Spleen (tissue), 11 donors: ENCODE measurements around the gene SLC35F1. TPM values are rescaled to one million over a fixed set of nuclear protein-coding genes. Genes with fewer than 3 reads are reported as not detected.

Source experiments
- DNase-seq: peaks from one replicate; pipeline ENCODE4 v3.0.0-alpha.2; 2020
- H3K27ac ChIP-seq, 8 donors: fragments of 200-600 bp; sonication (generic) in 7 of 8; 1 replicate in 4 of 8; 2 replicates in 4 of 8; pipeline versions ENCODE4 v1.5.0 to v1.8.0; 2016 to 2021; ENCODE audit warnings: inconsistent platforms in 4 of 8, mild to moderate bottlenecking in 4 of 8, moderate library complexity in 1 of 8
- H3K27me3 ChIP-seq, 7 donors: fragments of 200-600 bp; sonication (generic) in 6 of 7; replicated peaks in 1 of 7; 1 replicate in 4 of 7; 2 replicates in 3 of 7; pipeline versions ENCODE4 v1.5.0 to v1.8.0; 2016 to 2021; ENCODE audit warnings: inconsistent platforms in 3 of 7, mild to moderate bottlenecking in 1 of 7
- H3K36me3 ChIP-seq, 6 donors: fragments of 200-600 bp; sonication (generic) in 5 of 6; 1 replicate in 4 of 6; 2 replicates in 2 of 6; pipeline versions ENCODE4 v1.5.0 to v1.8.0; 2016 to 2021; ENCODE audit warnings: inconsistent platforms in 2 of 6
- H3K4me1 ChIP-seq, 6 donors: fragments of 200-600 bp; sonication (generic) in 5 of 6; 1 replicate in 3 of 6; 2 replicates in 3 of 6; pipeline versions ENCODE4 v1.5.0 to v1.8.0; 2016 to 2021; ENCODE audit warnings: inconsistent platforms in 3 of 6
- H3K4me3 ChIP-seq, 8 donors: fragments of 200-600 bp; sonication (generic) in 7 of 8; 1 replicate in 4 of 8; 2 replicates in 4 of 8; pipeline versions ENCODE4 v1.5.0 to v1.8.0; 2016 to 2021; ENCODE audit warnings: inconsistent platforms in 4 of 8, mild to moderate bottlenecking in 4 of 8, moderate library complexity in 2 of 8
- H3K9me3 ChIP-seq, 8 donors: fragments of 200-600 bp; sonication (generic) in 7 of 8; 1 replicate in 4 of 8; 2 replicates in 4 of 8; pipeline versions ENCODE4 v1.5.0 to v1.8.0; 2016 to 2021; ENCODE audit warnings: inconsistent platforms in 4 of 8
- CTCF ChIP-seq, 11 experiments: fragments of 200-600 bp in 7 of 11; fragments of 450-650 bp in 4 of 11; sonication (generic) in 4 of 11; IDR thresholded peaks in 8 of 11; conservative IDR thresholded peaks in 3 of 11; 1 replicate in 7 of 11; 2 replicates in 4 of 11; pipeline versions ENCODE4 v1.4.0 to v1.8.0; 2016 to 2021; ENCODE audit warnings: antibody characterized with exemption in 11 of 11, inconsistent platforms in 4 of 11, mild to moderate bottlenecking in 1 of 11
- POLR2A ChIP-seq, 3 donors: fragments of 450-650 bp; IDR thresholded peaks; one replicate each; pipeline ENCODE4 v1.5.1; 2017; ENCODE audit warnings: antibody characterized with exemption in 3 of 3, mild to moderate bottlenecking in 1 of 3
- POLR2AphosphoS5 ChIP-seq, 3 donors: sonication (generic); formaldehyde crosslinking; IDR thresholded peaks; one replicate each; pipeline ENCODE4 v1.5.1; 2017; ENCODE audit warnings: antibody characterized with exemption in 3 of 3
- WGBS, 5 donors: extraction: QIAGEN DNeasy Blood & Tissue Kit in 3 of 5; methylation state at CpG; one replicate each; pipeline versions ENCODE4 v1.1.5 to v1.1.7; 2013 to 2018; 5-methylcytosine and 5-hydroxymethylcytosine counted together
- intact Hi-C: fragments of 100-400 bp; cut with DNase I; formaldehyde crosslinking; loops from one replicate; pipeline ENCODE4 v1.15.0; 2023; ENCODE audit warnings: low total_unique reads
- polyA plus RNA-seq, 3 donors: library from polyadenylated mRNA; stranded (reverse); fragments of 200-250 nt; gene quantifications; one replicate each; pipeline ENCODE4 v1.2.1, GENCODE V29; 2013
- total RNA-seq, 7 donors: library from RNA; depleted of rRNA in 3 of 7; stranded (reverse); fragments of >200 nt in 3 of 7; fragmentation: NEBNext Ultra II Directional in 4 of 7; extraction: Animal tissue kit (Norgen Biotek cat#: 25700) in 4 of 7; gene quantifications; one replicate each; pipeline versions ENCODE4 v1.1.0 to v1.2.1, GENCODE V29; 2016 to 2021
- donor health status: healthy with polysubstance abuse.
- donor health status: DM: no; HTN: no; CAD: no; lungs with moderate emphysema.
- donor health status: DM: no; HTN: no; CAD: no.
- donor health status: Bipolar disorder and iron deficiency.
- donor health status: healthy.
- donor health status: DM: no; HTN: no; CAD: no.
- donor health status: DM: yes; HTN: yes; CAD: no.

The SLC35F1 gene
- total and polyA plus RNA-seq, 10 donors: 0.13 to 4.0 (median 1.6) TPM

- H3K27me3 ChIP-seq: no peaks in the 10 kb centered on the region
- WGBS, 5 donors: 62 to 88% (median 76%) methylated on average over 1 of the region's 1 CpG
Observed at GRCh38 chr6:118179048-118179447, 272.0 kb downstream of the SLC35F1 start.

GRCh38 chr6:118186672-118187567, 279.9 kb downstream of the SLC35F1 start:
- intact Hi-C loops: no loop called here
- H3K27ac ChIP-seq: peak overlapping the region in 7 of 8 donors; percentile 12 to 56 (median 36)
- H3K4me3 ChIP-seq: no peak overlapping the region
- TF ChIP-seq POLR2A (IDR thresholded peaks at IDR 0.05) (no peak), POLR2AphosphoS5 (IDR thresholded peaks at IDR 0.05) (no peak), CTCF (IDR thresholded peaks at IDR 0.05 in 8 of 11, conservative IDR thresholded peaks at IDR 0.05 in 3 of 11) (no peak)
- H3K36me3 ChIP-seq: no peaks in the 10 kb centered on the region
- no peaks in the 10 kb centered on the region for H3K27me3 ChIP-seq
- no peaks in the 10 kb centered on the region for H3K4me1 ChIP-seq
- WGBS, 5 donors: 19 to 32% (median 22%) methylated on average over 1 of the region's 1 CpG
- no peak for DNase-seq
- H3K9me3 ChIP-seq: no peaks in the 10 kb centered on the region

More at GRCh38 chr6:118179048-118179447, 272.0 kb downstream of the SLC35F1 start:
- intact Hi-C loops: no loop called here
- Histone ChIP-seq H3K4me3 (no peak overlapping the region), H3K27ac (no peak overlapping the region), H3K36me3 (no peaks in the 10 kb centered on the region), H3K4me1 (no peaks in the 10 kb centered on the region), H3K9me3 (peaks cover 0 to 12% (median 8%) of the 10 kb centered on the region in 8 donors)
- TF ChIP-seq CTCF (IDR thresholded peaks at IDR 0.05 in 8 of 11, conservative IDR thresholded peaks at IDR 0.05 in 3 of 11) (no peak), POLR2AphosphoS5 (IDR thresholded peaks at IDR 0.05) (no peak), POLR2A (IDR thresholded peaks at IDR 0.05) (no peak)
- DNase-seq: no peak

GRCh38 chr6:118187568-118188164, 280.6 kb downstream of the SLC35F1 start:
- DNase-seq: no peak
- no peak overlapping the region for H3K4me3 ChIP-seq
- H3K36me3 ChIP-seq: no peaks in the 10 kb centered on the region
- H3K4me1 ChIP-seq: no peaks in the 10 kb centered on the region
- H3K27me3 ChIP-seq: no peaks in the 10 kb centered on the region
- H3K9me3 ChIP-seq: no peaks in the 10 kb centered on the region
- intact Hi-C loops: no loop called here
- 31 to 53% (median 49%) methylated on average over 3 of the region's 3 CpGs for WGBS, 5 donors
- TF ChIP-seq POLR2AphosphoS5 (IDR thresholded peaks at IDR 0.05) (peak in 1 of 3 donors; percentile 68), POLR2A (IDR thresholded peaks at IDR 0.05) (no peak)
- H3K27ac ChIP-seq: peak overlapping the region in 4 of 8 donors; percentile 36 to 57 (median 48)

- no peak for TF ChIP-seq POLR2AphosphoS5 (IDR thresholded peaks at IDR 0.05)
- no peak for TF ChIP-seq POLR2A (IDR thresholded peaks at IDR 0.05)
- no peak for TF ChIP-seq CTCF (IDR thresholded peaks at IDR 0.05 in 8 of 11, conservative IDR thresholded peaks at IDR 0.05 in 3 of 11)
- Histone ChIP-seq H3K9me3 (no peaks in the 10 kb centered on the region), H3K27me3 (no peaks in the 10 kb centered on the region), H3K4me1 (no peaks in the 10 kb centered on the region), H3K36me3 (no peaks in the 10 kb centered on the region), H3K27ac (peak overlapping the region in 2 of 8 donors; percentile 52 to 57), H3K4me3 (no peak overlapping the region)
- intact Hi-C loops: no loop called here
- no peak for DNase-seq
- 67 to 87% (median 75%) methylated on average over 2 of the region's 2 CpGs for WGBS, 5 donors
Observed at GRCh38 chr6:118188561-118188960, 281.5 kb downstream of the SLC35F1 start.
